NCI-H2171 treated with DMSO at 0.1 percent for 48 hours (cell line): Measurements from ENCODE around the gene SASH1.

Experiments
- DNase-seq: peaks from one replicate; lab custom pipeline; 2025; lab: John Stamatoyannopoulos, UW

The SASH1 gene

DNA sequence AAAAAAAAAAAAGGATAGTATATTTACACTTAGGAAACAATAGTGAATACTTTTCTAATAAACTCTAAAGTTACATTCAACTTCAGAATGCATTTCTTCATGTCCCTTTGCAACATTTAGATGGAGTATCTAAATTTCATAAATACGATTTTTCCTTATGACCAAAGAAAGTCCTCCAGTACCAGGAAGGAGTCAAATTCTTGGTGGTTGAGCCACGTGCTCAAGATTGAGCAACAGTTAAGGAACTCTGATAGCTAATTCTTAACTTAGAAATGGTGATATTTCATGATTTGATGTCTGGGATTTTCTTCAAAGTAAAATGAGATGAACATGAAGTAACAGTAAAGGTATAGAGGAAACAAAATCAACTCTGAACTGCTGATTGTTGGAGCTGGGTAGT, 92.7 kb downstream of the SASH1 start:
- DNase-seq: no peak

DNA sequence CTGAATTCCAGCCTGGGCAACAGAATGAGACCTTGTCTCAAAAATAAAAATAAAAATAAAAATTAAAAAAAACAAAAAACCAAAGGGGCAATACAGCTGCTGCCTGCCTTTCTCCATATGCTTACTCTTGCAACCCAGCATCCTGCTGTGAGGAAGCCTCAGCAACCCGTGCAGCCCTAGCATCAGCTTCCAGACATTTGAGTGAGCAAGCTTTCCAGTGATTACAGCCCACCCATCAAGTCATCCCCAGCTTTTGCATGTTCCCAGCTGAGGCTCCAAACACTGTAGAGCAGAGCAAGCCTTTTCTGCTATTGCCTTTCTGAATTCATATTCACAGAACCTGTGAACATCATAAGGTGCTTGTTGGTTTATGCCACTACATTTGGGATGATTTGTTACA, 93.8 kb downstream of the SASH1 start:
- DNase-seq: no peak

DNA sequence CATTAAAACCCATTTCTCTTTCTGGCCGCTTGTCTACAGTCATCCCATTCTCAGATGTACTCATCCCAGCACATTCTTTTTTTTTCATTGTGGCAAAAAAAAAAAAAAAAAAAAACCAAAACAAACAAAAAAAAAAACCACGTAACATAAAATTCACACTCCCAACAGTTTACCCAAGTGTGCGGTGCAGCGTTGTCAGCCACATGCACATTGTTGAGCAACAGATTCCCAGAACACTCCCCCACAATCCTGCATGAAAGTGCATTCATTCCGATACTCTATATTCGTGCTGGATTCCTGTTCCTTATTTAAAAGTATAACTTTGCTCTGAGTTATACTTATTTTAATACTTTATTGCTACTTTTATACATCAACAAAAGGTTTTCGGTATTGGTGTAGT, 96.0 kb downstream of the SASH1 start:
- DNase-seq: no peak

DNA sequence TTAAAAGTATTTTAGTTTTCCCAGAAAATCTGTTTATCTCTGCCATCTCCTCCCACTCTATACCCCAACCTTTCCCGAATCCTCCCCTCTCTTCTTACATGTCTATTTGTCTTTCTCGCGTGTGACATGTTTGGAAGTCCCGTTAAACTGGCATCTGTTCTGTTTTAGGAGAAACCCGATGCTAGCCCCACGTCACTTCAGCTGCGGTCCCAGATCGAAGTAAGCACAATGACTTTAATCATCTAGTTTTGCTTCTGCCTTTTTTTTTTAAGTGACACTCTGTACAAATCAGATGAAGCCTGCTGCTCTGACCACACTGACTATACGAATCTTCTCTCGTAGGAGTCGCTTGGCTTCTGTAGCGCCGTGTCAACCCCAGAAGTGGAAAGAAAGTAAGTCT, 97.4 kb downstream of the SASH1 start:
- DNase-seq: peak; percentile 90

DNA sequence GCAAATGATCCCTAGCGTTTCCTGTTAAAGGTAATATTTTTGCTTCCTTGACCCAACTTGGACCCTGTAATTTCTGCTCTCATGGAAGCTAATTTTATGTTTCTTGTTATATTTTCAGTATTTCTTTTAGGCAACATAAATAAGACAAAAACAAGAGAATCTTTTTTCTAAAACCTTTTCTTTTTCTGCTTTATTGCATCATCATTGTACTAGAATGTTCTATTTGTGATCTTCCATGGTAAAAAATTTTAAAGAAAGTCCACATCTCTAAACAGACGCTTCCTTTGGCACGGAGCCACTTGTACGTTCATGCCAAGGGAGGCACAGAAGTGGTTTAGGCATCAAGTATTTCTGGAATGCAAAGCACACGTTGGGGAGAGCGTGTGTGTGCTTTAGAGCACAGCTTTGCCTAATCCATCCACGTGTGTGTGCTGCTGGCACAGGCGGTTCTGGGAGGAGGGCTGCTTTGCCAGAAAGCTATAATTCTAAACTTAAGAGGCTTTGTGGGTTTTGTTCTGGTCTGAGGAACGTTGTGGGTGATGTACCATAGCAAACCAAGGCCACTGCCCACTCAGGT, 98.3 kb downstream of the SASH1 start:
- peak; percentile 74 for DNase-seq

DNA sequence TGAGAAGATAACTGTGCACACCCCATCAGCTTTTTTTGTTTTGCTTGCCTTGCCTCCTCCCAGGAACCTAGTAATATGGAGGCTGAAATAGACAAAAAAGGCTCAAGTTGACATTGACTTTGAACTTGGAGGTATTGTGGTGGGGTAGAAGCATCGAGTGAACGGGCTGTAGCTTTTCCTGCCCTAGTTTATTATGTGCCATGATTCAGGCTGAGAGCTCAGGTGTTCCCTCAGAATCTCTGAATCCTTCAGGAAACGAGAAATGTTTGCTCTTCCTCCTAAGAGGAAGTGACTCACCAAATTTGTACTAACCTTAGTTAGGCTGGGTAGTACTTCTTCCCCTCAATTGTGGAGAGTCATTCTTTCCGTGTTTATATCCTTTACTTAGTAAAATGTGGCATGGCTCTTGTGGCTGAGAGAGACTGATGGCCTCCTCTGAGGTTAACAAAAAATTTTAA, 98.8 kb downstream of the SASH1 start:
- no peak for DNase-seq

DNA sequence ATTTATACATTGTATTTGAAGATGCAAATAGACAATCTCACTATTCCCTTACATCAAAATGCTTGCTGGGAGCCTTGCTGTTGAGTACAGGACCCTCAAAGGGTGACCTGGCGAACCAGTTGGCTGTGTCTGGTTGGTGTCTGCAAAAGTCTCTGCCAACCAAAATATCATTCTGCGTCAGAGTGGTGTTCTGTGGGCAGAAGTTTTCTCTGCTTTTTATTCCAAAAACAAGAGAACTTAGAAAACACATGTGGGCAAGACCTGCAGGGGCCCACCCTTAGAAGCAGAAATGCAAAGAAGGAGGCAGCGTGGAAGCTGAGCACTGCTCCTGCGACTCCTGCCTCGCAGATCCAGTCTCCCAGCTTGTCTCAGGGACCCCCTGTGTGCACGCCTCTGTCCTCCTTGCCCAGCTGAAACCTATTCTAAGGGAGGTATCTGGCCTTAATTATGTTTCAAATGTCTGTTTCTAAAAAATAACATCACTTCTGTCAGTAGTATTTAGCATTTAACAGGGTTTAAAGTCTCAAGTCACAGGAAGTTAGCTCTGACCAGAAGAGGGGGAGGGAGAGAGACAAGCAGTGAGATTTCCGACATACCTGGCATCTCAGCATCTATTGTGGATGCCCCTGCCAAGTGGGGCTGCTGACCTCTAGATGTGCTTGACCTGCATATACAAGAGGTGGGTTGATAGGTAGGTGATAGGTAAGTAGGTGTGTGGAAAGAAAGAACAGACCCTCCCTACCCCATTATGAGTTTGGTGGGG, 101.3 kb downstream of the SASH1 start:
- no peak for DNase-seq

DNA sequence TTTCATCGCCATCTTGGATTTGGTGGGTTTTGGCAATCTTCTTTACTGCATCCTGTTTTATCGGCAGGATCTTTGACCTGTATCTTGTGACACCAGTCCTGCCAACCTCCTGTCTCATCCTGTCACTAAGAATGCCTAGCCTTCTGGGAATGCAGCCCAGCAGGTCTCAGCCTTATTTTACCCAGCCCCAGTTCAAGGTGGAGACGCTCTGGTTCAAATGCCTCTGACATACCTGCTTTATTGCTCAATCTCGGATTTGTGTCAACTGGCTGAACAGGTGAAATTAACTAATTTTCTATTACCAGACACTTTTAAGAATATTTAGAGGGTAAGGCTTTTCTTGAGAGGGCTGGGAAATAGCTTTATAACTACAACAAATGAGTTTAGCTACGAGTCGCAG, 102.5 kb downstream of the SASH1 start:
- DNase-seq: no peak

DNA sequence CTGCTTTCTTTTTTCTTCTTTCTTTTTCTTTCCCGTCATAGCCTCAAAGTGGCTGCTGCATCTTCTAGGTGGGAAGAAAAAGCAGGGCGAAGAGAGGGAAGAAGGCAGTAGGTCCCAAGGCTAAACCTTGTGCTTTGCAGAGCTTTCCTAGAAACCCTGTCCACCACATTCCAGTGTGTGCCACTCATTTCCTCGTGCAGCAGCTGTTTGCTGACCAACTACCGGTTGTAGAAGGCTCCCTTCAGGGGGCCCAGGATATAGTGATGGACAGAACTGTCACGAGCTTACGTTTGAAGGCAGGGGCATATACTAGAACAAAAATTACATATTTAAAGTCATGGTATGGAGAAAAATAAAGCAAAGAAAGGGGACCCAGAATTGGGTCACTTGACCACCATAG, 103.0 kb downstream of the SASH1 start:
- no peak for DNase-seq

DNA sequence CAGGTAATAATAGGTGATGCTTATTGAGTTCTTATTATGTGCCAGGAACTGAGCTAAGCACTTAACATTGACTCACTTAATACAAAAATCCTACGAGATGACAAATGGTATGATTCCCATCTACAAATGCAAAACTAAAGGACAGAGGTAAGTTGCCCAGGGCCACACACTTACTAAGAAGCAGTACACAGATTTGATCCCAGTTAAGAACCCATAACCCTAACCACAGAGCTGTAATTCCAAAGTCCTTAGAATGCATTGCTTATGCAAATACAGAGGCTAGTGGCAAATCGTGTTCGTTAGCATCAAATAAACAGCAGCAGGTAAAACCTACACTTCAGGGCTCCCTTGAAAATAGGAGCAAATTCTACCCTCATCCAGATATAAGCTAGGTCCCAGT, 104.0 kb downstream of the SASH1 start:
- no peak for DNase-seq

DNA sequence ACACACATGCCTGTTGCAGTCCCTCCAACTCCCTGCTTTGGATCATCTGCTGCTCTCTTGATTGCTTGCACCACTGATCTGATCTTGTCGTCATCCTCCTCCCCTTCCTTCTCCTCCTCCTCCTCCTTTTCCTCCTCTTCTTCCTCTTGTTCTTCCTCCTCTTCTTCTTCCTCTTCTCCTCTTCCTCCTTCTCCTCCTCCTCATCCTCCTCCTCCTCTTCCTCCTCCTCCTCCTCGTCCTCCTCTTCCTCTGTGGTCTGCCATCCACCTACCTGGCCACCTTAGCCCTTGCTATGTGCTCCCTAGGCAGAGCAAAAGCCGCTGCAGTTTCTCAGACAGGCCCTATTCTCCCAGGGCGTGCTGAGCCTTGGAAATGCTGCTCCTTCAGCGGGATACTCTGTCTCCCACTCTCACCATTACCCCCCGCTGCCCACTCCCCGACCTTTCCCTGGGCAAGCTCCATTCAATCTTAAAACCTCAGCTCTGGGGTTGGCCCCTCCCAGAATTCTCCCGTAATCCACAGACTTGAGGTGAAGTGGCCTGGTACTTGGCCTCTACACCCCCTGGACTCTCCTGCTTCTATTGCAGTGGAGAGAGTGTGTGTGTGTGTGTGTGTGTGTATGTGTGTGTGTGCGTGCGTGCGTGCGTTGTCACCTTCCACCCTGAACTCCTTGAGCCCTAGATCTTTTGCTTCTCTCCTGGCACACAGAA, 105.0 kb downstream of the SASH1 start:
- DNase-seq: no peak

DNA sequence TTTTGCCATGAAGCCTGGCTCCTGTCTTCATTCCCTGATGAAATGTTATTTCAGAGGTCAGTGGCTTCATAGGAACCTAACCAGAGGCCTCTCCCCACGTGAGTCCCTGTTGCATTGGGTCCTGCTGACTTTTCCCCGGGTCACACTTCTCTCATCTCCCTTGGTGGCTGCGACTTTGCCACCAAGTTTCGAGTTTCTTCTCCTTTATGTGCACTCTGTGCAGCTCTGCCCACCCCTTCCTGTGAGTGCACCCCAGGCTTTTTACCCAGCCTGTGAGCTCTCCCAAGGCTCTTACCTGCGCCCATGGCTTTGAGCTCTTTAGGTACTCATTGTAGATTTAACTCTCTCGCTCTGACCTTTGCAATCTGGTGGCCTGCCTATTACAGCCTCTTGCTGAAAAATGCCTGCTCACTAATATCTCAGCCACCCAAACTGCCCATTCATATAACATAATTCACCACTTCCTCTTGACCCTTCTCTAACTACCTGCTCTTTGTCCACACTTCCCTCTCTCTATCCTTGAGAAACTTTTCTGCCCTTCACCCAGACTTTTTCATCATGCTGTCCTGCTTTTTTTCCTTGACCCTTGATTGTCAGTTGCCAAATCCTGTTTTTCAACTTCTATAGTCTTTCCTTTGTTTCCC, 105.9 kb downstream of the SASH1 start:
- no peak for DNase-seq

DNA sequence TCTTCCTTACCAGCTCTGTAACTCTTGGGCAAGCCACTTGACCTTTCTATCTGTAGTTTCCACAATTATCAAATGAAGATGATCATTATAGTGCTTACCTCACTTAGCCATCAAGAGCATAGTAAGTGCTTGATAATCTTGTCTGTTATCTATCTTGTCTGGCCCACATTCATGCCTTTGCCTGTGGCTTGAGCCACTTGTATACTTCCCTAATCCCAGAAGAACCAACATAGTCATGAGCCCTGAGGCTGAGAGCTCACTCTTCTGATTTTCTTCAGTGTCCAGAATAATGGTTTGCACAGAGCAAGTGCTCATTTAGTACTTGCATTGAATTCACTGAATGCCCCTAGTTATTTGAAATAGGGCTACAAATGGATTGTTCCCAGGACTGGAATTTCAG, 108.2 kb downstream of the SASH1 start:
- no peak for DNase-seq

DNA sequence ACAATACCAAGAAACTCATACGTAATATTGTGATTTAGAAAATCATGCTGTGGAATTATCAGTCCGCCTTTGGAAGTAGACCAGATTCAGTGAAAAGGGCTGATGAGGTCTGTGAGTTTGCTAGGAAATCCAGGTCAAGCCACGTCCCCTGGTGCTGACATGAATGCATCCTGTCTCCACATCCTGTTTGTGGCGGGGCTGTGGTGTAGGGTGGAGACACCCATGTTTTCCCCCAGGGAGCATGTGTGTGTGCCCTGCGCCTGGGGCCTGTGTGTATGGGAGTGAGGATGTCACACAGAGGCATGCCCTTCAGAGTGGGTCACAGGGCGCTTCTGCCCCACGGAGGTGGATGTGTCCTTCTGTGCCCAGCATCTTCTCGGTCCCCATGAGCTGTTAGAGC, 109.1 kb downstream of the SASH1 start:
- no peak for DNase-seq

DNA sequence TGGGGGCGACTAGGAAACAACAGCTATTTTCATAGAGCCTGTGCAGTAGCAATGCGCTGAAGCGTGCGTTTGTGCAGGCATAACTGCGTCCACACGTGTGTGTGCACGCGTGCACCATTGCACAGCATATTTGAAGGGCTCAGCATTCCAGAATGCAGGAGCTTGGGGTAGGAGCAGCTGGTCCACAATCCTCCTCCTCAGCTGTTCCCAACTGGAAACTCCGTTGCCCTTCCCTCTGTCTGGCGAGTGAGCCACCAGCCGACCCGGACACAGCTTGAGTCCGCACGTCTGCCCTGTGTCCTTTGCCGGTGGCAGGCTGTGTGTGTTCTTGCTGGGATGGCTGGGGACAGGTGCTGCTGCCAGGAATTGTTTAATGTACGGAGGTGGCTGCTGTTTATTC, 110.2 kb downstream of the SASH1 start:
- DNase-seq: no peak

DNA sequence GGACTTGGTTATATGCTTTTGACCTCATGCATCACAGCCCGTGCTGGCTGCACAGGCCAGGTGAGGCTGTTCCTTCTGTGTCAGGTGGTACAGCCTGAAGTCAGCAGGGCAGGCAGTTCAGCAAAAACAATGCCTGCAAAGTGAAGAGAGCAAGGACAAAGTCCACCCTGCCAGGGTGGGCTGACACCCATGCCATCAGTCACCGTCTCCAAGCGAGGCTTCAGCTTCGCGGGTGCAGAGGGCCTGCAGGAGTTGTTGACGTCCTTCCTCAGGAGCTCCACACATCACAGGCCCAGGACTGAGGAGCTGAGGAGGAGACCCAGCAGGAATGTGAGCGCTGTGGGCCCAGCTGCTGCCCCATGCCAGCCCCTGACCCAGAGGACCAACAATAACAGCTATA, 111.3 kb downstream of the SASH1 start:
- no peak for DNase-seq

DNA sequence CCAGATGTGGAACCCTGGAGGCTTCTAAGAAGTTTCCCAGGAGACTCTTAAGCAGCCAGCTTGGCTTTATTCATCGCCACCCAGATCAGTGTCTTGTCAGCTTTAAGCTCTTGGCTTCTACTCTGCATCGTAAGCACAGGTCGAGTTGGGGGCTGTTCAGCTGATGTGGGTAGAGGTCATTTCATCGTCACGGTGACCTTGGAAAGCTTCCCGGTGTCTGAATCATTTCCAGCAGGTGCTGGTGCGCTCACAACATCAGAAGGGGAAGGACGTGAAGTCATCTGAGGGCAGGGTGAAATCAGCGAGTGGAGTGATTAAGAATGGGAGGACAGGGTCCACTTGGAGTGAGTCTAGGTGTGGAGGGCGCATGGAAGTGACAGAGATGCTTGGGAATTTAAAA, 112.6 kb downstream of the SASH1 start:
- DNase-seq: no peak

DNA sequence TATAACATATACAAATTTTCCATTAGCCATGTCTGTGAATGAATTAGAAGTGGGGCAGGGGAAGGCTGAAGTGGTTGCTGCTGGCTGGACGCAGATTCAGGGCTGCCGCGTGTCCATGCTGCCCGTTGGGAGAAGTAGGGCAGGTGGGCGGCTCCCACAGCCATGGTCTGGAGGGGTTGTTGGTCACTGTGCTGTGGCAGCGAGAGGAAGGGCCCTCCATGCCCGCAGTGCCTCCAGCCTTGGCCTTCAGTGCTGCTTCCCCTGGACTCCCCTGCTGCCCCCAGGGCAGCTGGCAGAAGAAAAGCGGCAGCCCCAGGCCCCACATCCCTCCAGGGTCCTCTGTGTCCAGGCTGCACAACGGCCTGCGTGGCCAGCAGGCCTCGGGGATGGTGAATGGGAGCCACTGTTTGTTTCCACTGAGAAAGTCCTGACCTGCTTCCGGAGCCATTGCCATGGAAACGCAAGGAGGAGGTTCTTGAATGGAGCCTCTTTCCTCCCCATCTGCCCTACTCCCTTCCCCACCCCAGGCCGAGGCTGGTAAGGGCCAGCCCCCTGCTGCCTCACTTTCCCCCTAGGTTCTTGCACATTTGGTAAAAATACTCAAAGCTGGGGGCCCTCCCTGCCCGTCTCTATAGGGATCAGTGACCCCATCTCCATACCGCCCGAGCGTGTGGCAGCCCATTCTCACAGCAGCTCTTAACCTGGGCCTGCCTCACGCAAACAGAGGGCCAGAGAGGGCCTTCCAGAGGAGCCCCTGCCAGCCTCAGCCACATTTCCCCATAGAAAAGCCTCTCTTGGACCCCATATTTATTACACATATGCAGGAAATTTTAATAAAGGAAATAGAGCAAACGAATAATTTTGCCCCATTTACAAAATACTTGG, 113.3 kb downstream of the SASH1 start:
- DNase-seq: no peak

DNA sequence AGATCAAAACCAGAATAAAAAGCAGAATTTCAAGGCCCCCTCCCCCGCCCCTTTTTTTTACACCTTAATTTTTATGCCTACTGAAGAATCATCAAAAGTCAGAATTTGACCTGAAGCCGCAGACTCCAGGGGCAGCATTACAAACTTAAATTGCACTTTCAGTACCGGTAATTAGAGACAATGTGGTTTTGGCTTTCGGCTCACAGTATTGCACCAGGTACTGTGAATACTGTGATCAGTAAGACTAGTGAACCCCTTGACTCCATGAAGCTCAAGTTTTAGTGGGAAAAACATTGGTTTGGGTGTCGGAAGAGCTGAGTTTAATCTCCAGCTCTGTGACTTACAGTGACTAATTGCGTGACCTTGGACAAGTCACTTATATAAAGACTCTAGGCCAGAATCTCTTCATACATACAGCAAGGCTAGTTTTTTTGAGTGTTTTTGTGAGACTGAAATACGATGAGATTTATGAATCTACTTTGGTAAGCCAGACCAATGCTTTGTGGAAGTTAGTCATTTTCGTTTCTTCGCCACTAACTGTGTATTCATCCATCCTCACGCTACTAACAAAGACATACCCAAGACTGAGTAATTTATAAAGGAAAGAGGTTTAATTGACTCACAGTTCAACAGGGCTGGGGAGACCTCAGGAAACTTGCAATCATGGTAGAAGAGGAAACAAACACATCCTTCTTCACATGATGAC, 114.7 kb downstream of the SASH1 start:
- no peak for DNase-seq

DNA sequence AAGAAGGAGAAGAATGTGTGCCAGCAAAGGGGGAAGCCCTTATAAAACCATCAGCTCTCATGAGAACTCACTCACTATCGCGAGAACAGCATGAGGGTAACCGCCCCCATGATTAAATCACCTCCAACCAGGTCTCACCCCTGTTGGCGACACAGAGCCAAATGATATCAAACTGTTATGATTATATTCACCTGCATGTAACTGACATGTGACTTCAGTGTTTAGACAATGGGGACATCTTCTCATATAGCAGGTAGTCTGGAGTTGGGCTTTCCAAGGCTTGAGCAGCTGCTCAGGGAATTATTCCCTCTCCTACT, 115.2 kb downstream of the SASH1 start:
- DNase-seq: no peak

DNA sequence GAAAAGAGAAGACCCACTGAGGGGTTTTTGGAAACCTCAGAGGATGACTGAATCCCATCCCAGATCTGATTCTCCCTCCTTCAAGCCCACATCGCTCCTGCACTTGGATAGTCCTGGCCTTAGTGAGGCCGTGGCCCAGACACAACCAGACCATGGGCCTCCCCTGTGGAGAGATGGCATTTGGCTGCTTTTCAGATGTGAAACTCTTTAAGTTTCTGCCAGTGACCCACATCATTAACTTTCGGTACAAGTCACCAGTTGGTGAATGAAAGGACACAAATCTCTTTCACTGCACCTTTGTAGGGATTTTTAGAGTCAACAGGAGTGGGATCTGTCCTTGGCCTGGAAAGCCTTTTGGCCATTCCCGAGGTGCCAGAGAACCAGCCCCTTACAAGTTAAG, 116.6 kb downstream of the SASH1 start:
- DNase-seq: no peak
